Keratinocyte (primary cell): Measurements from ENCODE around the gene LRRTM2. TPM values are rescaled to one million over a fixed set of nuclear protein-coding genes. Genes with fewer than 3 reads are reported as not detected.

ENCODE experiments used
- DNase-seq: peaks from one replicate; pipeline ENCODE4 v3.0.0-alpha.2; 2011; ENCODE audit warnings: low read depth, missing footprints, low spot score
- FAIRE-seq: peaks from 2 replicates; lab custom pipeline; 2011; peaks lifted over from hg19 to GRCh38; lab: Jason Lieb, UNC
- H2AFZ ChIP-seq: 2 replicates; pipeline ENCODE4 v1.6.0; 2012; ENCODE audit warnings: low read length, control low read depth, inconsistent platforms; ENCODE audit not compliant: control insufficient read depth
- H3K27ac ChIP-seq: 2 replicates; pipeline ENCODE4 v1.5.1; 2011; ENCODE audit warnings: low read length; ENCODE audit not compliant: control insufficient read depth, insufficient read depth
- H3K27me3 ChIP-seq: 3 replicates; pipeline ENCODE4 v1.6.0; 2011; ENCODE audit warnings: low read length; ENCODE audit not compliant: control insufficient read depth, insufficient read depth; ENCODE audit errors: extremely low read depth
- H3K36me3 ChIP-seq, 2 experiments: 2 replicates in 1 of 2; 3 replicates in 1 of 2; pipeline ENCODE4 v1.5.1; 2011; ENCODE audit warnings: low read length in 2 of 2, mild to moderate bottlenecking in 1 of 2; ENCODE audit not compliant: control insufficient read depth in 2 of 2, insufficient read depth in 2 of 2; ENCODE audit errors: extremely low read depth in 1 of 2
- H3K4me1 ChIP-seq: 3 replicates; pipeline ENCODE4 v1.5.1; 2011; ENCODE audit warnings: low read length; ENCODE audit not compliant: control insufficient read depth, insufficient read depth; ENCODE audit errors: extremely low read depth
- H3K4me2 ChIP-seq: 3 replicates; pipeline ENCODE4 v1.6.0; 2011; ENCODE audit warnings: low read depth, low read length; ENCODE audit not compliant: control insufficient read depth, insufficient read depth; ENCODE audit errors: extremely low read depth
- H3K4me3 ChIP-seq, 3 experiments: fragments of 200-600 bp in 1 of 3; sonication (generic) in 1 of 3; 2 replicates in 2 of 3; 3 replicates in 1 of 3; pipeline ENCODE4 v1.5.1; 2011 to 2016; ENCODE audit warnings: low read length in 3 of 3, mild to moderate bottlenecking in 3 of 3, control low read depth in 2 of 3, inconsistent platforms in 1 of 3, low read depth in 1 of 3, mixed read lengths in 1 of 3, mixed run types in 1 of 3, moderate library complexity in 1 of 3; ENCODE audit not compliant: control insufficient read depth in 2 of 3, insufficient read depth in 2 of 3; ENCODE audit errors: extremely low read depth in 1 of 3
- H3K79me2 ChIP-seq: 2 replicates; pipeline ENCODE4 v1.6.0; 2012; ENCODE audit warnings: low read length; ENCODE audit not compliant: control insufficient read depth, insufficient read depth
- H3K9ac ChIP-seq: 3 replicates; pipeline ENCODE4 v1.6.0; 2011; ENCODE audit warnings: low read length; ENCODE audit not compliant: control insufficient read depth, insufficient read depth; ENCODE audit errors: extremely low read depth
- H3K9me1 ChIP-seq: 3 replicates; pipeline ENCODE4 v1.6.0; 2011; ENCODE audit warnings: low read length; ENCODE audit not compliant: control insufficient read depth, insufficient read depth; ENCODE audit errors: extremely low read depth
- H3K9me3 ChIP-seq: 2 replicates; pipeline ENCODE4 v1.5.1; 2012; ENCODE audit warnings: low read depth, low read length; ENCODE audit not compliant: control insufficient read depth
- H4K20me1 ChIP-seq: 3 replicates; pipeline ENCODE4 v1.6.0; 2011; ENCODE audit warnings: low read length; ENCODE audit not compliant: control insufficient read depth, insufficient read depth; ENCODE audit errors: extremely low read depth
- CTCF ChIP-seq, 3 experiments: IDR thresholded peaks in 1 of 3; conservative IDR thresholded peaks in 1 of 3; optimal IDR thresholded peaks in 1 of 3; 2 replicates in 2 of 3; 3 replicates in 1 of 3; pipeline versions ENCODE3 to v1.5.1; 2011; ENCODE audit warnings: low read length in 3 of 3, mild to moderate bottlenecking in 3 of 3, moderate library complexity in 2 of 3, control low read depth in 1 of 3, inconsistent platforms in 1 of 3; ENCODE audit not compliant: insufficient read depth in 2 of 3; ENCODE audit errors: extremely low read depth in 1 of 3
- EZH2 ChIP-seq: IDR thresholded peaks from one replicate; pipeline ENCODE4 v1.6.1; 2012; ENCODE audit warnings: inconsistent platforms, mild to moderate bottlenecking, low read length, moderate library complexity
- dilution Hi-C: fragments of 300-500 bp; cut with MboI; formaldehyde crosslinking; loops from one replicate; pipeline ENCODE4 v1.7.0; 2020; ENCODE audit warnings: low sequenced_read_pairs; ENCODE audit not compliant: extremely low pct_ligation_motif_present
- polyA plus RNA-seq, 5 experiments: library from polyadenylated mRNA; depleted of rRNA in 3 of 5; stranded (reverse) in 3 of 5; stranded (forward) in 1 of 5; unstranded in 1 of 5; fragments of >200 nt; gene quantifications; 1 replicate in 1 of 5; 2 replicates in 3 of 5; 3 replicates in 1 of 5; pipeline versions ENCODE4 v1.2.1 to v1.2.3, GENCODE V29; 2011 to 2012; ENCODE audit warnings: missing spikeins in 2 of 5, low read depth in 1 of 5, low replicate concordance in 1 of 5

The LRRTM2 gene
- polyA plus RNA-seq, 1 donor (not counting 4 experiments of a cell fraction or from before 2014, with no cell fraction given), result not detected

GRCh38 chr5:138874241-138874640 lies 894 bp downstream of the LRRTM2 start:
- TF ChIP-seq CTCF (optimal IDR thresholded peaks at IDR 0.05 in 1 of 3, IDR thresholded peaks at IDR 0.05 in 1 of 3, conservative IDR thresholded peaks at IDR 0.05 in 1 of 3; ENCODE audit: extremely low read depth in 1 of 3, insufficient read depth in 2 of 3, low read length in 3 of 3) (no peak), EZH2 (no peak)
- no peaks in the 10 kb centered on the region for H3K36me3 ChIP-seq
- no peaks in the 10 kb centered on the region for H3K9me3 ChIP-seq
- no peak for FAIRE-seq
- H3K4me3 ChIP-seq, result no peak overlapping the region
- no peak overlapping the region for H2AFZ ChIP-seq
- no peaks in the 10 kb centered on the region for H3K27me3 ChIP-seq
- peaks cover 2% of the 10 kb centered on the region for H4K20me1 ChIP-seq
- dilution Hi-C loops, result no loop called here
- H3K79me2 ChIP-seq, result peaks cover 76% of the 10 kb centered on the region
- peaks cover 23% of the 10 kb centered on the region for H3K4me1 ChIP-seq
- no peak overlapping the region for H3K27ac ChIP-seq
- H3K9ac ChIP-seq, result no peak overlapping the region
- DNase-seq, result no peak
- peaks cover 2% of the 10 kb centered on the region for H3K9me1 ChIP-seq
- H3K4me2 ChIP-seq, result no peak overlapping the region

GRCh38 chr5:138873466-138874221 lies 1.5 kb downstream of the LRRTM2 start:
- peaks cover 2% of the 10 kb centered on the region for H4K20me1 ChIP-seq
- H3K9ac ChIP-seq, result no peak overlapping the region
- no peak overlapping the region for H3K4me3 ChIP-seq
- DNase-seq, result no peak
- no peak overlapping the region for H3K27ac ChIP-seq
- no peaks in the 10 kb centered on the region for H3K9me3 ChIP-seq
- peak; percentile 23 for FAIRE-seq
- peaks cover 74% of the 10 kb centered on the region for H3K79me2 ChIP-seq
- H2AFZ ChIP-seq, result no peak overlapping the region
- no peak for TF ChIP-seq EZH2
- no peak for TF ChIP-seq CTCF (optimal IDR thresholded peaks at IDR 0.05 in 1 of 3, IDR thresholded peaks at IDR 0.05 in 1 of 3, conservative IDR thresholded peaks at IDR 0.05 in 1 of 3; ENCODE audit: extremely low read depth in 1 of 3, insufficient read depth in 2 of 3, low read length in 3 of 3)
- dilution Hi-C loops, result no loop called here
- H3K36me3 ChIP-seq, result no peaks in the 10 kb centered on the region
- peaks cover 23% of the 10 kb centered on the region for H3K4me1 ChIP-seq
- no peak overlapping the region for H3K4me2 ChIP-seq
- H3K9me1 ChIP-seq, result peaks cover 2% of the 10 kb centered on the region
- no peaks in the 10 kb centered on the region for H3K27me3 ChIP-seq
